GM18499 (cell line): ENCODE results near the gene TBXT.
A peak's percentile ranks its signal among the peaks of the same experiment; 100 is the strongest.
"Not testable (repeated sequence)": the region's sequence is repeated elsewhere in the genome, so short reads cannot be mapped to it uniquely, and the experiment has no call there.

ENCODE experiments used
- ATAC-seq: cut with Tn5 transposase; IDR thresholded peaks from one replicate; pipeline ENCODE4 v1.9.1; 2021; ENCODE audit warnings: moderate number of reproducible peaks; ENCODE audit not compliant: insufficient read depth, unreplicated experiment

The TBXT gene

DNA sequence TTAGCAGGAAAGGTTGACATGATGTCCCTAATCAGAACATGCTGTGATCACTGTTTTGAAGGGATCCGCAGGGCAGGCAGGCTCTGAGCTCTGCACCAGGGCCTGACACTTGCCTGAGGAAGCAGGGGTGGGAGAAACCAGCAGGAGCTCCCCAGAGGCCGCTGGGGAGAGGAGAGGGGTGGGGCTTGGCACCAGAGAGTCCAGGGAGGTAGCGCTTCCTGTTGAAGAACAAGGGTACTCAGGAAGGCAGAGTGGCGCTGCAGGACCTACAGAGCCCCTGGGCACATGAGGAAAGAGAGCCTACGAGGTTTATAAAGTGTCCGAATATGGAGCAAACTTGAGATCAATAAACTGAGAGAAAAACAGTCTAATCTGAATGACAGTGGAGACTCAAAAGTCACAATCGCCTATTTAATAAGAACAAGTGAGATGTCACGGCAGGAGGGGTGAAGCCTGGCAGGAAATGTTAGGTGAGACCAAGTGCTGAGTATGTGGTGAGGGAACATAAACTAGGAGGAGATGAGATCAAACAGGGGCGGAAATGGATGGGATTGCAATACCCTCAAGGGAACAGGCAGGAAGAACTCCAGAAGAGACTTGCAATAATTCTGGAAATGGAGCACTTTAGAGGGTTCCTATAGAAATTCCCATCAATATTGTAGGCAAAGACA, 5.8 kb upstream of the TBXT start:
- ATAC-seq: no peak

DNA sequence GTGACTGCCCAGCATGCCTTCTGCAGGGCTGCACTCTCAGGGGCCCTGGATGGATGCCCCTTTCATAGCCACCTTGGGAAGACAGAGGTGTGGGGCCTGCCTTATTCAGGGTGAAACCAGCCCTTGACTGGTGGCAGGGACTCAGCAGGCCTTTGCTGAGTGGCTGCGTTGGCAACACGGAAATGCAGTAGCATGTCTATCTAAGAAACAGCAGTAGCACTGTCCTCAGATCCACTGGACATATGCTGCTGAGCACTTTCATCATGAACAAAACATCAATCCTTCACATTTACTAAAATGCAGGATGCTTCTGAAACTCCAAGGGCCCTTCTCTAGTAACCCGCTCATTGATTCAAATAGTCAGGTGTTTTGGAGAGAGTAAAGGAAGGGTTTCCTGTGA, 4.9 kb upstream of the TBXT start:
- ATAC-seq: no peak

DNA sequence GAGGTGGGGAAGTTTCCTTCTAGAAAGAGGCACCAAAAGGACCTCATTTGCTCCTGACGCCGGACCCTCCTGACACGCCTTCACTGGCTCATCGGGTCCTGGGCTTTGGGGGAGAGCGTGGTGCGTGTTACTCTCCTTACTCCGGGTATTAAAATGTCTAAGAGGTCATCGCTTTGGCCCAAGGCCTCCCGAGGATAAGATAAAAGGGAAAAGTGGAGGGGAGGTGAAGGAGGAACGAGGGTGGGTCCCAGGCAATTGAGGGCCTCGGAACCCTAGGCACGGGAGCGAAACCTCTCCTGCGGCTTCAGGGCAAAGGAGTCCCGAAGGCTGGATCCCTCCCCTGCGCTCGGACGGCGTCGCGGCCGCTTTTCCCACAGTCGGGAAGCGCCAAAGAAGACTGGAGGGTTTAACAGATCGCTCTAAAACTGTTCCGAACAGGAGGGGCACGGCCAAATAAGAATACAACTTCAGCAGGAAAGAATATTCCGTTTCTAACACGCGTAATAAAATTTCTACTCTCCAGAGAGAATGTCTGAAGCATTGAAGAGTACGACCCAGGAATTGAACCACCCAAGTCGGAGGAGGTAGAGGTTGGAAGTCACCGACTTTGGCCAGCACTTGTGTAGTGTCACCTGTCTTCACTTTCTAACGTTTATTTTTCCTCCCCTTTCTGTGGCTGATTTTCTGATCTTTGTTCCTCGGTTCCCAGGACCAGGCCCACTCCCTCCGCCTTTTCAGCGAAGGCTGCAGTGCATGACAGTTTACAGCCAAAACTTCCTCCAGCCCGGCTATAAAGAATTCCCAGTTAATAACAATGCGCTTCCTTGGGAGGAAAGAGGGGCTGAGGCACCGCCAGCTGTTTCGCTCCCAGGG, 2.1 kb upstream of the TBXT start:
- no peak for ATAC-seq

DNA sequence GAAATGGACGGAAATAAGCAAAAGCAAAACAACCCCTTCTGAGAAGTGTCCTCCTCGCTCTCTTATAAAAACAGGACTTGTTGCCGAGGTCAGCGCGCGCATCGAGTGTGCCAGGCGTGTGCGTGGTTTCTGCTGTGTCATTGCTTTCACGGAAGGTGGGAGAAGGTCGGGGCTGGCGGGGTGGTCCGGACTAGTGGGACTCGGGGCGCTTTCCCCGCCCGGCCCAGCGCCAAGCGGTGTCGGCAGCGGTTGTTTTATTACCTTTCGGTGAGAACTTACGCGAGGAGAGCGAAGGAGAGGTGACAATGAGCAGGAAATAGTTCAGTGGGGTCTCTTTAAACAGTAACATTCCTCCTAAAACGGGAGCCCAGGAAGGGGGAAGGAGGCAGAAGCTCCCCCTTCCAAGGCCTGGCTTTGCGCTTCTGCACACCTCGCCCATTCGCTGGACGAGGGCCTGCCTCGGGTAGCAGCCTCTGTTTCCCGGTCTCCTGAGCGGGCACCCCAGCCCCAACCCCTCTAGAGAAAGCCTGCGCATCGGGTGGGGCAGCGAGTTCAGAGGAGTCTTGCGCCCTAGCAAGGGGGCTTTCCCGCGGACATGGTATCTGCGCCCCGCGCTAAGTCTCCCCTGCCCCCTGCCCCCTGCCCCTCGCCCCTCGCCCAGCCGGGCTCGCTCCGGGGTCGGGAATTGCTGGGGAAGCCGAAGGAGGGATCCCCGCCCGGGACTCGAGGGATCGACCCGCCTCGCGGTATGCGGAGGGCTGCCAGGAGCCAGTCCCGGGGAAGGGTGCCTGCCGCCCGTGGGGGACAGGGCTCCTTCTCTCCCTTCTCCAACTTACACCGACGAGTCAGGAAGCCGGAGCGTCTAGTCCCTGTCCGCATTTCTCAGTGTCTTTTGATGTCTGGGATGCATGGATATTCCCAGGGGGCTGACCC, 1.2 kb upstream of the TBXT start:
- no peak for ATAC-seq

DNA sequence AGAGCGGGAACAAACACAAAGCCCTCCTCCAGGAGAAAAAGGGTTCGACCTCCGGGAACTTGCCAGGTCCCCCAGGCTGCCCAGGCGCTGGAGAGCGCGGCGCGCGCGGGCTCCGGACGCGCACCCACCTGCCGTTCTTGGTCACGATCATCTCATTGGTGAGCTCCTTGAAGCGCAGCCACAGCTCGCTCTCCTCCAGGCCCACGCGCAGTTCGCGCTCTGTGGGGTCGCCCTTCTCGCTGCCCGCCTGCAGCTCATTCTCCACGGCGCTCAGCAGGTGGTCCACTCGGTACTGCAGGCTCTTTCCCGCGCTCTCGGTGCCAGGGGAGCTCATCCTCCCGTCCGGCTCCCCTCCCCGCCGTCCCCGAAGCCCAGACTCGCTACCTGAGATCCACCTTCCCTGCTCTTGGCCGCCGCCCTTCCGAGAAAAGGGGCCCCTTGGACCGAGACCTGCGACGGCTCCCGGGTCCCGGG, 356 bp downstream of the TBXT start:
- ATAC-seq: no peak

DNA sequence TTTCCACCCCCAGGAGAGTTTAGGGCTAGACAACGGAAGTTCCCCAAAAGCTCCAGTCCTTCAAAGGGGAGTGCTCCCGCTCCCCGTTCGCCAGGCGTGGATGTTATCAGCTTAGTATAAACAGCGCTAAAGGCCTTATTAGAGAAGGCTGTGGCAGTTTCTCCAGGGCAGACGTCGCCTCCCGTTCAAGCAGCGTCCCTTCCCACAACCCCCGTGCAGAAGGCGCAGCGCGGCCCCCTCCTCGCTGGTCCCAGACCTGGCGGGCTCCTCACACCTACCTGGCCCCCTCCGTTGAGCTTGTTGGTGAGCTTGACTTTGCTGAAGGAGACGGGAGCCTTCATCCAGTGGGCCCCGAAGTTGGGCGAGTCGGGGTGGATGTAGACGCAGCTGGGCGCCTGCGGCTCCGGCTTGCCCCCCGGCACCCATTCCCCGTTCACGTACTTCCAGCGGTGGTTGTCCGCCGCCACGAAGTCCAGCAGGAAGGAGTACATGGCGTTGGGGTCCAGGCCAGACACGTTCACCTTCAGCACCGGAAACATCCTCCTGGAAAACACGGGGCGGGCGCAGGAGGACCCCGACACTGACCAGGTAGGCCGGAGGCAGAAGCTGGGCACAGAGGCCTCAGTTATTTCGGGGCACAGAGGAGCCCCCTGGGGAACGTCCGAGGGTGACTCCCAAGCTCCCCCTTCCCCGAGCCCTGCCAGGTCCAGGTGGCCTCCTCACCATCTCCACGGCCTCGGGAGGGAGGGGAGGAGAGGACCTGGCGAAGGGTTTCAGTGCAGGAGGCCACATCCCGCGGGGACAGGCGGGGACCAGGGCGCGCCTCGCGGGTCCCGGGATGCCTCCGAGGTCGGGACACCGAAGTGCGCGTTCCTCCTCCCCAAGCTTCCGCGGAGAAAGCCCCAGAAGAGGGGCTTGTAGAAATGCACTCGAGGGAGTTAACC, 1.1 kb downstream of the TBXT start:
- no peak for ATAC-seq

DNA sequence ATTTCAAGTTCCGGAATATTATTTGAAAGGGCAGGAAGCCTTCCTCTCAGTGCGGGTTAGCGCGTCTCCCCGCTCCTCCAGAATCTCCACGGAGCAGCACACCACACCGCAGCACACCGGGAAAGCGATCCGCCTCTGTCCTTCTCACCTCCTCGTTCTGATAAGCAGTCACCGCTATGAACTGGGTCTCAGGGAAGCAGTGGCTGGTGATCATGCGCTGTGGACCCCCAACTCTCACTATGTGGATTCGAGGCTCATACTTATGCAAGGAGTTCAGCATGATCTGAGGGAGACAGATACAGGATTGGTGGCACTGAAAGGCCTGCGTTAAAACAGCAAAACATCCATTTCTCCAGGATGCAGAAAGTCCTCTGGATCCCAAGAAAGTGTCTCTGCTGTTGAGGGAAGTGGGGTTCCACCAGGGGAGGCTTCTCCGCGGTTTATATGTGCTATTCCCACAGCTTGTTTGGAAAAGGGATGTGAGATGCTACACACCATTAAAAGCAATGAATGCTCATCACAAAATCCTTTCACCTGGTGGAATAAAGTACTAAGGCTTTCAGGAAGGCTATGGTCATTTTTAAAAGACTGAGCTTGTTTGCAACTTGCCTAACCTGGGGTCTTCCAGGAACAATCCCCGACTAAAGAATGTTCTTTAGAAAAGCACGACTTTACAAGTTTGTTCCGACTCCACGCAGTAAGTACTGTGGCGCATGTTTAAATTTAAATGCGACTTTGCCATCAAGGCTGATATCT, 1.9 kb downstream of the TBXT start:
- no peak for ATAC-seq

DNA sequence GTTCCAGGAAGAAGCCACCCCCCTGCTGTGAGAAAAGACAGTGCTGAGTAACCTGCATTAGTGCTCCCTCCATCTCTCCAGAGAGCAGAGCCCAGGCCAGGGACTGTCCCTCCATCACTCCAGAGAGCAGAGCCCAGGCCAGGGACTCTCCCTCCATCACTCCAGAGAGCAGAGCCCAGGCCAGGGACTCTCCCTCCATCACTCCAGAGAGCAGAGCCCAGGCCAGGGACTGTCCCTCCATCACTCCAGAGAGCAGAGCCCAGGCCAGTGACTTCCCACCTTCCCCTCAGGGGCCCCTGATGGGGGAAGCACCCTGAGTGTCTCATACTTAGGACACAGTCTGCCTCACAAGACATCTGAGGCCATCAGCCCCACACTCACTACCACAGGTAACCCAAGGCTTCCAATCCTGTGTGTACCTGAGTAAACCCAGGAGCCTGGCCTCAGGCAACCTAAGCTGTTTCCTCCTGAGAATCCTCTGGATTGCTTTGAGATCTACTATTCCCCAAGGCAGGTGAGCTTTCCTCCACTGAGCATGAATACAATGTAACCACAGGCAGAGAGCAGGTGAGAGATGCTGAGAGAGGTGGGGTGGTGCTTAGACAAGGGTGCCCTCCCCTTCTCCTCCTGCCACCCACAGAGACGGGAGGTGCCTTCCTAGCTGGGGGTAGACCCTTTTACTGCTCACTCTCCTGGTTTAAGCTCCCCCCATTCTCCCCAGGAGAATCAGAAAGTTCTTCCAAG, 4.9 kb downstream of the TBXT start:
- ATAC-seq: peak; percentile 77

DNA sequence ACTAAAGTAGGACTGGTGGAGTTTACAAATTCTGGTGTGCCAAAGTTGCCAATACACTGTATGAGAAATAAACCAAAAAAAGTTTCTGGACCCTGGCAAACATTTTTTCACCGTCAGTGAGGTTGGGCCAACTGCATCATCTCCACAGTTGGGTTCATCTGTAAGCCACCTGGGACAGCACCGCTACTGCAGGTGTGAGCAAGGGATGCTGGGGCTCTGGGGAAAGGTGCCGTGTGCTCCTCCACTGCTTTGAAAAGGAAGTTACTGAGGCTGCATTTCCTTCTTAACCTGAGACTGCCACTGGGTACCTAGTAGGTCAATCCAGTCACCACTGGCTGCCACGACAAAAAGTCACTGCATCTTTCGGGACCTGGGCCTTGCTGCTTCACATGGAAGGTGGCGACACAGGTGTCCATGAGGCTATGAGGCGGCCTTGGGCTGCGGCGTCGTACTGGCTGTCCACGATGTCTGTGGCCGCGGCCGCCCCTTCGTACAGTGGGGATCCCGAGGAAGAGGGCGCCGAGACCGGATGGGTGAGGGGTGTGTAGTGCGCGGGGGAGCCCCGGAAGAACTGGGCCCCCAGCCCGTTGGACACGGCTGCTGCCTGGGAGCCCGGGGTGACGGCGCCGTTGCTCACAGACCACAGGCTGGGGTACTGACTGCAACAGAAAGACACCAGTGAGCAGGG, 9.6 kb downstream of the TBXT start:
- no peak for ATAC-seq

DNA sequence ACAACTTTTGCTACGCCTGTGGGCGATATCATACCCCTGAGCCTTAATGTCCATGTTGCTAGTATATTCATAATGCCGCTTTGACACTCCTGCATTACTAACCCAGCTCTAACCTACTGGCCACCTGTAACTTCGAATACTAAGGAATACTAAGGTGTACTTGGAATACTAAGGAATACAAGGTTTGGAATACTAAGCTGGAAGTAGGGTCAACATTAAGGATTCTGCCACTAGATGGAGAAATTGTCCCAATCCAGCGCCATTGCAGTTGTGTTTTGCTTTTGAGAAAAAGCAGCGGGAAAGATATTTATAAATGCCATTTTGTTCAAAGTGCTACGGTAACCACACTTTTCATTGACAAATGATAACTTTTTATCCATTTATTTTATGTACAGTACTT, 10.7 kb downstream of the TBXT start:
- no peak for ATAC-seq

DNA sequence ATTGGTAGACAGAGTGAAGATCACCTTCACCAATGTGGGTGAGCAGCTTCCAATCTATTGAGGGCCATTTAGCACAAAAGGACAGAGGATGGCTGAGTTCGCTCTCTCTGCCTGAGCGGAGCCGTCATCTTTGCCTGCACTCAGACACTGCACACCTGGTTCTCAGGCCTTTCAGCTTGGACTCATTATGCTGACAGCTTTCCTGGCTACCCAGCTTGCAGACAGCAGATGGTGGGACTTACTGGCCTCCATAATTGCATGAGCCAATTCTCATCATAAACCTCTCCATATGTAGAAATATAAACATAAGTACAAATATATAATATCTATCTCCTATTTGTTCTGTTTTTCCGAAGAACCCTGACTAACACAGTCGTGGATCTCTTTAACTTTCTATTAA, 13.7 kb downstream of the TBXT start:
- no peak for ATAC-seq

DNA sequence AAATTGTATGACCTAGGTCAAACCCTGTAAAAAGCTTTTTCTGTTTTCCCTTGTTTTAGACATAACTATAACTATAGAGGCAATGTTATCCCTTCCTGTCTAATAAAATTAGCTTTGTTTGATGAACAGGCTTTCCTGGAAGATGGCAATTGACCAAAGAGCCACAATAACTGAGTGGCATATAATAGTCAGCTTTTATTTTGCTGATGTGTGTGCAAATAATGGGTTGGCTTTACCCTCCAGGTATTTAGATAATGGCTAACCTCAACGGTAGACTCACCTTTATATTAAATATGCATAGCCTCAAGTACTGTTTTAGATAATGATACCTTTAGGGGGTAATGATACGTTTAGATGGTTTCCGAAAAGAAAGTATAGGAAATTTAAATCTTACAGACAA, 15.0 kb downstream of the TBXT start:
- no peak for ATAC-seq

DNA sequence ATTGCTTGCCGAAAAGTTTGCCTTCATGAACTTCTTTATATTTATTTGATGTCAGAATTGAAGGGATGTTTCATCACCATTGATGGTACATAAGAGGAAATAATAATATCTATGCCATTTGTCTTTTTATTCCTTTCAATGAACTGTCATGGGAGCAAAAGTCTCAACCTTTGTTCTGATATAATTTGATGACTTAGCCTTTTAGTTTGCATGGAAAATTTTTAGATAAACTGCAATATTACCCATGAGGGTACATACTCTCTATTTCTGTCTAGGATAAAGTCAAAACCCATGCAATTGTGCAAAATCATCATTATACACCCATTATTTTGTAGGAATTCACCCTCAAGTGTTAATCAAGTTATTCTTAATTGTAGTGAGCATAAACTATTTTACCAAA, 15.9 kb downstream of the TBXT start:
- ATAC-seq: no peak

DNA sequence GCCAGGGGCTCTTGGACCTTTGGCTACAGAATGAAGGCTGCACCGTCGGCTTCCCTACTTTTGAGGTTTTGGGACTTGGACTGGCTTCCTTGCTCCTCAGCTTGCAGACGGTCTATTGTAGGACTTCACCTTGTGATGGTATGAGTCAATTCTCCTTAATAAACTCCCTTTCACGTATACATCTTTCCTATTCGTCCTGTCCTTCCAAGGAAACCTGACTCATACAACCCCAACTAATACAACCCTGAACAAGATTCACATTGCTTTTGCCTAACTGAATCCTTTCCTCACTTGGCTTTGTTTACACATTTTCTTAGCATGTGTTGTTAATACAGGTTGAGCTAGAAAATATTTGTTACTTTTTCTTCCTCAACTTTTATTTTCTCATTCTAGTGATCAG, 21.9 kb downstream of the TBXT start:
- ATAC-seq: no peak

DNA sequence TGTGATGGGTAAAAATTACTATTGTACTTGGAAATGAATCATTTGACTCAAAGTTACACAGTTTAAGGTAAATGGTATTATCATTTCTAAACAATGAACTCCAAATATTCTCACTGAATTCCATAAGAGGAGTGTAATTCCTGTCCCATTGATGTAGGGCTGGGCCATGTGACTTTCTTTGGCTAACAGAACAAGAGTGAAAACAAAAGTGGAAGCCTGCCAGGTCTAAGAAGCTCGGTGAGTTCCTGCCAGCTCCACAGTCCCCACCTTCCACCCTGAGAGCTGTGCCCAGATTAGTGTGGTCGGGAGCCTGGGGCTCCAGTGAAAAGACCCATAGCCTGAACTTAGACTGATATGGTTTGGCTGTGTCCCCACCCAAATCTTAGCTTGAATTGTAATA, 24.6 kb downstream of the TBXT start:
- no peak for ATAC-seq

DNA sequence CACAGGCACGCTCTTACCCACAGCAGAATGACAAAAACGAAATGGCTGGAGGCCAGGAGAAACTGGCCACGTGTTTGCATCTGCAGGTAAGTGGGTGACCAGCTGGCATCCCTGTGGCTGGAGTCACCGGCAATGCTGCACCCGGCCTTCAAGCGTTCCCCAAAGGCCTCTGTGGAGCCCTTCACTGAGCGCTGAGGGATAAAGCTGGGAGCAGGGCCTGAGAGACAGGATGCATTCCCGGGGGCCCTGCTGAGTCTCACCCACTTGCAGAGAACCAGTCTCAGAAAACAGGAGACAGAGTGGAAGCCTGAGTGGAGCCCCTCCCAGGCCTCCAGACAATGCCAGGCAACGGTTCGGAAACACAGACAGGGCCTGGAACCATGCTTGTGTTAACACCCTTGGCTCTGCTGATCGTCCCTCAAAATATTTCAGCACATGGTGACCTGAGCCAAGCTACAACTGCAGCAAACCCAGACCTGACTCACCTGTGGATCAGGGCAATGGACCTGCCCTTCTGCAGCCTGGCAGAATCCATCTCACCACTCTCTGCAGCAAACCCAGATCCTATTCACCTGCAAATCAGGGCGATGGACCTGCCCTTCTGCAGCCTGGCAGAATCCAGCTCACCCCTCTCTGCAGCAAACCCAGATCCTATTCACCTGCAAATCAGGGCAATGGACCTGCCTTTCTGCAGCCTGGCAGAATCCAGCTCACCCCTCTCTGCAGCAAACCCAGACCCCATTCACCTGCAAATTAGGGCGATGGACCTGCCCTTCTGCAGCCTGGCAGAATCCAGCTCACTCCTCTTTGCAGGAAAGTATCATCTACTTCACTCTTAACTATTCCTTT, 39.8 kb downstream of the TBXT start:
- no peak for ATAC-seq

DNA sequence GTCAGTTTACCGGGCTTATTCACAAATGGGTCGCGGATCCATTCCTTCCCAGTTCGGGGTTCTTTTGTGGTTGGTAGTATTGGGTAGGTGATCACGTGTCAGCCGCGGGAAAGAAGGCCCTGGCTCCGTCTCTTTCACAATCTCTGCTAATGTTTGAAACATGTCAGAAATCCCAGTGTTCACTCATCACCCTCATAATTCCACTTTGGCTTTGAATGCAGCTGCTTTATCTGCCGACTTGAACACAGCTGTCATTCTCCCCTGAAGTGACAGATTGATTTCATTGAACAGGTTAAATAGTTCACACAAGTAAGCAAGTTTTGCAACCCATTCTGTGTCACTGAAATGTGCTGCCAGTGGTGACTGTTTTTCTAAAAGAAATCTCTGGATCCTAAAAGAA, 44.5 kb downstream of the TBXT start:
- not testable (repeated sequence) for ATAC-seq
